Heart left ventricle (tissue), 16 donors: ENCODE data around the gene ZNF362. TPM values are rescaled to one million over a fixed set of nuclear protein-coding genes. Genes with fewer than 3 reads are reported as not detected.
A peak's percentile ranks its signal among the peaks of the same experiment; 100 is the strongest.

Experiments
- ATAC-seq, 4 donors: fragments of 200-7000 bp; cut with Tn5 transposase; one replicate each; pipeline ENCODE4 v1.9.1; 2020 to 2022; ENCODE audit warnings: moderate library complexity in 4 of 4, mild to moderate bottlenecking in 3 of 4, moderate number of reproducible peaks in 1 of 4
- DNase-seq, 5 donors: peaks; one replicate each; pipeline ENCODE4 v3.0.0-alpha.2; 2020
- H3K27ac ChIP-seq, 12 donors: fragments of 200-600 bp; sonication (generic) in 4 of 12; one replicate each; pipeline versions ENCODE4 v1.5.0 to v1.8.0; 2016 to 2022; ENCODE audit warnings: mild to moderate bottlenecking in 2 of 12
- H3K27me3 ChIP-seq, 9 donors: fragments of 200-600 bp; sonication (generic) in 2 of 9; one replicate each; pipeline versions ENCODE4 v1.5.1 to v1.8.0; 2016 to 2022; ENCODE audit warnings: mild to moderate bottlenecking in 3 of 9
- H3K36me3 ChIP-seq, 9 donors: fragments of 200-600 bp; sonication (generic) in 2 of 9; one replicate each; pipeline versions ENCODE4 v1.5.0 to v1.8.0; 2018 to 2022; ENCODE audit warnings: mild to moderate bottlenecking in 2 of 9
- H3K4me1 ChIP-seq, 12 donors: fragments of 200-600 bp; sonication (generic) in 4 of 12; one replicate each; pipeline versions ENCODE4 v1.5.0 to v1.8.0; 2016 to 2022; ENCODE audit warnings: mild to moderate bottlenecking in 3 of 12
- H3K4me3 ChIP-seq, 12 donors: fragments of 200-600 bp; sonication (generic) in 4 of 12; one replicate each; pipeline versions ENCODE4 v1.5.0 to v1.8.0; 2017 to 2022; ENCODE audit warnings: mild to moderate bottlenecking in 9 of 12, moderate library complexity in 4 of 12
- H3K9me3 ChIP-seq, 12 donors: fragments of 200-600 bp; sonication (generic) in 4 of 12; one replicate each; pipeline versions ENCODE4 v1.5.0 to v1.8.0; 2016 to 2022; ENCODE audit warnings: mild to moderate bottlenecking in 1 of 12
- CTCF ChIP-seq, 12 donors: fragments of 200-600 bp; sonication (generic) in 4 of 12; IDR thresholded peaks; one replicate each; pipeline versions ENCODE4 v1.5.0 to v1.8.0; 2018 to 2022; ENCODE audit warnings: antibody characterized with exemption in 12 of 12, mild to moderate bottlenecking in 5 of 12
- POLR2A ChIP-seq, 2 donors: fragments of 450-650 bp; IDR thresholded peaks; one replicate each; pipeline ENCODE4 v1.6.1; 2017; ENCODE audit warnings: antibody characterized with exemption in 2 of 2, mild to moderate bottlenecking in 2 of 2, moderate library complexity in 2 of 2
- WGBS, 4 donors: extraction: QIAGEN DNeasy Blood & Tissue Kit in 2 of 4; methylation state at CpG; one replicate each; pipeline versions ENCODE4 v1.1.5 to v1.1.7; 2013 to 2018; 5-methylcytosine and 5-hydroxymethylcytosine counted together
- intact Hi-C, 10 donors: fragments of 100-400 bp; cut with DNase I; formaldehyde crosslinking; loops; one replicate each; pipeline versions ENCODE4 v1.11.1 to v1.14.2; 2022
- polyA plus RNA-seq, 2 donors: library from polyadenylated mRNA; stranded (reverse); fragments of 200-250 nt; gene quantifications; one replicate each; pipeline ENCODE4 v1.2.3, GENCODE V29; 2013
- total RNA-seq, 9 donors: library from RNA; depleted of rRNA in 2 of 9; stranded (reverse); fragments of >200 nt in 2 of 9; fragmentation: NEBNext Ultra II Directional in 3 of 9; extraction: Animal tissue kit (Norgen Biotek cat#: 25700) in 3 of 9; gene quantifications; one replicate each; pipeline versions ENCODE4 v1.1.0 to v1.2.4, GENCODE V29; 2016 to 2023
- donor health status: ischemic (EF 13 %, LVEDD 7.1; RV severe dilation, severe dysfunction).
- donor health status: healthy with polysubstance abuse.
- donor health status: DM: no; HTN: yes; CAD: no.
- donor health status: DM: no; HTN: no; CAD: no.
- donor health status: ischemic (EF 25% LVEDD 6.9; RV normal size, moderate dysfunction).
- donor health status: ischemic (EF 25% LVEDD 5.7; RV mildly dilated, moderate dysfunction).
- donor health status: healthy.
- donor health status: DM: yes; HTN: yes; CAD: no.
- donor health status: ischemic (EF 35%, LVEDD 5.7; RV mildly dilated, moderate dysfunction).
- donor health status: nonischemic (EF 11% LVEDD 7.7; RV severe dilation, severe dysfunction).
- donor health status: DM: yes; HTN: yes; CAD: no.
- donor health status: PGD.
- donor health status: ischemic (EF 29% LVEDD 5.4; RV normal size, mild dysfunction).
- donor health status: nonischemic (EF 23%, LVEDD 6.1; RV moderate dilation, normal function).

ZNF362 gene
- total and polyA plus RNA-seq, 11 donors = 11.1 to 39.7 (median 32.5) TPM

- Histone ChIP-seq H3K36me3 (peaks cover 0 to 5% (median 0%) of the 10 kb centered on the region in 9 donors), H3K9me3 (no peaks in the 10 kb centered on the region), H3K27ac (no peak overlapping the region), H3K27me3 (no peaks in the 10 kb centered on the region), H3K4me1 (peaks cover 0 to 14% (median 0%) of the 10 kb centered on the region in 12 donors), H3K4me3 (no peak overlapping the region)
- TF ChIP-seq CTCF (IDR thresholded peaks at IDR 0.05) (no peak), POLR2A (IDR thresholded peaks at IDR 0.05) (no peak)
- DNase-seq (peak in 1 of 5 donors; percentile 29), ATAC-seq (no peak)
- intact Hi-C loops = no loop called here
- 87 to 94% (median 91%) methylated on average over 2 of the region's 2 CpGs for WGBS, 4 donors
Measured at GRCh38 chr1:33316601-33317000, 60.3 kb downstream of the ZNF362 start.

- Histone ChIP-seq H3K4me3 (no peak overlapping the region), H3K27me3 (no peaks in the 10 kb centered on the region), H3K36me3 (peaks cover 0 to 12% (median 0%) of the 10 kb centered on the region in 9 donors), H3K27ac (no peak overlapping the region), H3K4me1 (peaks cover 0 to 14% (median 0%) of the 10 kb centered on the region in 12 donors), H3K9me3 (no peaks in the 10 kb centered on the region)
- intact Hi-C loops = no loop called here
- DNase-seq (no peak), ATAC-seq (no peak)
- WGBS, 4 donors = 59 to 79% (median 74%) methylated on average over 1 of the region's 1 CpG
- TF ChIP-seq POLR2A (IDR thresholded peaks at IDR 0.05) (no peak), CTCF (IDR thresholded peaks at IDR 0.05) (no peak)
Measured at GRCh38 chr1:33317354-33317753, 61.1 kb downstream of the ZNF362 start.

GRCh38 chr1:33317946-33318345, 61.7 kb downstream of the ZNF362 start:
- H3K27ac ChIP-seq = no peak overlapping the region
- no peaks in the 10 kb centered on the region for H3K27me3 ChIP-seq
- 57 to 68% (median 62%) methylated on average over 6 of the region's 6 CpGs for WGBS, 4 donors
- ATAC-seq = no peak
- intact Hi-C loops = no loop called here
- H3K36me3 ChIP-seq = peaks cover 0 to 18% (median 5%) of the 10 kb centered on the region in 9 donors
- H3K9me3 ChIP-seq = no peaks in the 10 kb centered on the region
- H3K4me1 ChIP-seq = peaks cover 0 to 14% (median 0%) of the 10 kb centered on the region in 12 donors
- TF ChIP-seq CTCF (IDR thresholded peaks at IDR 0.05) = no peak
- TF ChIP-seq POLR2A (IDR thresholded peaks at IDR 0.05) = no peak
- H3K4me3 ChIP-seq = no peak overlapping the region
- no peak for DNase-seq

- TF ChIP-seq POLR2A (IDR thresholded peaks at IDR 0.05) (no peak), CTCF (IDR thresholded peaks at IDR 0.05) (no peak)
- intact Hi-C loops = no loop called here
- Histone ChIP-seq H3K4me3 (no peak overlapping the region), H3K27me3 (no peaks in the 10 kb centered on the region), H3K36me3 (peaks cover 0 to 32% (median 19%) of the 10 kb centered on the region in 9 donors), H3K4me1 (peaks cover 0 to 14% (median 0%) of the 10 kb centered on the region in 12 donors), H3K9me3 (no peaks in the 10 kb centered on the region), H3K27ac (no peak overlapping the region)
- 87 to 93% (median 89%) methylated on average over 9 of the region's 9 CpGs for WGBS, 4 donors
- ATAC-seq (no peak), DNase-seq (no peak)
Measured at GRCh38 chr1:33319186-33319948, 63.1 kb downstream of the ZNF362 start.
